Measurements from ENCODE around the gene PPHLN1.

DNA sequence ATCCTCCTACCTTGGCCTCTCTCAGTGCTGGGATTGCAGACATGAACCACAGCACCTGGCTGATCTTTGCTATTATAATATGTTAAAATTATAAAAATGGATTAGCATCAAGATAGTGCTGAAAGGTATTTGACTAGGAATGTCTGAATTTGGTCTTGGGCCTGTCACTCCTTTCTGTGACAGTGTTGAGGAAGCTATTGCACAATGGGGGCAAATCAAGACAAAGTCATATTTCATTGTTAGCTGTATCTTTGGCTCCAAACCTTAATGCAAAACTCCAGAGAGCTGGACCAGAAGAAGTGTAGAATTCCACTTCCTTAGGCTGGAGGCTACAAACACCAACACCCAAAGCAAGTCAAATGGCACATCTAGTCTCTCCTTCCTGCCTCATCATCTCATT is 42.2 kb upstream of the PPHLN1 start:
- TF ChIP-seq EZH2 (IDR thresholded peaks at IDR 0.05; ENCODE audit: insufficient read depth, low read length) (no peak), CTCF (IDR thresholded peaks at IDR 0.05; ENCODE audit: insufficient read depth, low read depth, low read length) (no peak)
